PFSK-1 (cell line): ENCODE results near the gene TP53AIP1.

Source experiments
- FOXP2 ChIP-seq: optimal IDR thresholded peaks from 2 replicates; pipeline ENCODE3; 2011; ENCODE audit warnings: borderline replicate concordance, control low read depth, inconsistent platforms; ENCODE audit not compliant: insufficient read depth; ENCODE audit errors: extremely low read length, extremely low read depth
- POLR2AphosphoS5 ChIP-seq: IDR thresholded peaks from 2 replicates; pipeline ENCODE4 v1.6.1; 2012; ENCODE audit warnings: low read depth, mild to moderate bottlenecking, control low read depth, low read length, moderate library complexity
- SIN3A ChIP-seq: IDR thresholded peaks from 2 replicates; pipeline ENCODE4 v1.6.1; 2012; ENCODE audit warnings: mild to moderate bottlenecking, low read length, moderate library complexity, borderline replicate concordance; ENCODE audit not compliant: insufficient read depth
- TAF1 ChIP-seq: IDR thresholded peaks from 2 replicates; pipeline ENCODE4 v1.6.1; 2012; ENCODE audit warnings: low read length, control low read depth, borderline replicate concordance; ENCODE audit not compliant: insufficient read depth
- TF ChIP-seq, protein P1 (sequence below), 2 experiments: IDR thresholded peaks; 2 replicates each; pipeline versions ENCODE4 v1.6.1 to v1.8.0; 2011 to 2012; ENCODE audit warnings: low read depth in 2 of 2, low read length in 2 of 2, control low read depth in 1 of 2, inconsistent platforms in 1 of 2, mild to moderate bottlenecking in 1 of 2, moderate library complexity in 1 of 2; ENCODE audit not compliant: insufficient read depth in 1 of 2

Gene TP53AIP1

DNA sequence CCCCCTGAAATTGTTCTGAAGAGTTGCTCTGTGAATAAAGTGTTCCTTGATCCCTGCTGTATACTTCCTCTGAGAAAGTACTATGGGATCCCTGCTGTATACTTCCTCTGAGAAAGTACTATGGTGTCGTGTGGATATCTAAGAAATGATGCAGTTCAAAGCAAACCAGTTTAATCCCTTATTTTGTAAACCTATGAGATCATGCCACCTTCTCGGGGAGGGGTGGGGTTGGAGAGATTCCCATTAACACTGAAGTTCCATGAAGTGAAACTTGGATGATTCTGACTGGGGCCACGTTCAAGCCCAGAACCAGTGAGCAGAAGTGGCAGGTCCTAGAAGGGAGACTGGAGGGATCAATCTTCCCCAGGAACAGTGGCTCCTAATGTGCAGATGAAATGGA lies 13.0 kb upstream of the TP53AIP1 start:
- TF ChIP-seq TAF1 (no peak), FOXP2 (no peak), POLR2AphosphoS5 (no peak), SIN3A (no peak)
- TF ChIP-seq, protein P1, sequence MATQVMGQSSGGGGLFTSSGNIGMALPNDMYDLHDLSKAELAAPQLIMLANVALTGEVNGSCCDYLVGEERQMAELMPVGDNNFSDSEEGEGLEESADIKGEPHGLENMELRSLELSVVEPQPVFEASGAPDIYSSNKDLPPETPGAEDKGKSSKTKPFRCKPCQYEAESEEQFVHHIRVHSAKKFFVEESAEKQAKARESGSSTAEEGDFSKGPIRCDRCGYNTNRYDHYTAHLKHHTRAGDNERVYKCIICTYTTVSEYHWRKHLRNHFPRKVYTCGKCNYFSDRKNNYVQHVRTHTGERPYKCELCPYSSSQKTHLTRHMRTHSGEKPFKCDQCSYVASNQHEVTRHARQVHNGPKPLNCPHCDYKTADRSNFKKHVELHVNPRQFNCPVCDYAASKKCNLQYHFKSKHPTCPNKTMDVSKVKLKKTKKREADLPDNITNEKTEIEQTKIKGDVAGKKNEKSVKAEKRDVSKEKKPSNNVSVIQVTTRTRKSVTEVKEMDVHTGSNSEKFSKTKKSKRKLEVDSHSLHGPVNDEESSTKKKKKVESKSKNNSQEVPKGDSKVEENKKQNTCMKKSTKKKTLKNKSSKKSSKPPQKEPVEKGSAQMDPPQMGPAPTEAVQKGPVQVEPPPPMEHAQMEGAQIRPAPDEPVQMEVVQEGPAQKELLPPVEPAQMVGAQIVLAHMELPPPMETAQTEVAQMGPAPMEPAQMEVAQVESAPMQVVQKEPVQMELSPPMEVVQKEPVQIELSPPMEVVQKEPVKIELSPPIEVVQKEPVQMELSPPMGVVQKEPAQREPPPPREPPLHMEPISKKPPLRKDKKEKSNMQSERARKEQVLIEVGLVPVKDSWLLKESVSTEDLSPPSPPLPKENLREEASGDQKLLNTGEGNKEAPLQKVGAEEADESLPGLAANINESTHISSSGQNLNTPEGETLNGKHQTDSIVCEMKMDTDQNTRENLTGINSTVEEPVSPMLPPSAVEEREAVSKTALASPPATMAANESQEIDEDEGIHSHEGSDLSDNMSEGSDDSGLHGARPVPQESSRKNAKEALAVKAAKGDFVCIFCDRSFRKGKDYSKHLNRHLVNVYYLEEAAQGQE (IDR thresholded peaks at IDR 0.05; ENCODE audit: insufficient read depth in 1 of 2, low read depth in 2 of 2, low read length in 2 of 2): no peak

DNA sequence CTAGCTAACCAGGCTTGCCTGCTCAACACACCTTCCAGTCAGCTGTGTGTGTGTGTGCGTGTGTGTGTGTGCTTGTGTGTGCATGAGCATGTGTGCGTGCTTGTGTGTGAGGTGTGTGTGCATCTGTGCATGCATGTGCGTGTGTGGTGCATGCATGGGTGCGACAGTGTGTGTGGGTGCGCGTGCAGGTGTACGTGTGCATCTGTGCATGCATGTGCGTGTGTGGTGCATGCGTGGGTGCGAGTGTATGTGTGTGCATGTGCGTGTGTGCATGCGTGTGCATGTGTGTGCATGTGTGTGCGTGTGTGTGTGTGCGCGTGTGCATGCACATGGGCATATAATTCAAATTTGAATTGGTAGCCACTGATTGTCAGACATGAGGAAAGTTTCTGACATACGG lies 10.5 kb upstream of the TP53AIP1 start:
- no peak for TF ChIP-seq FOXP2
- TF ChIP-seq TAF1: no peak
- TF ChIP-seq POLR2AphosphoS5: no peak
- TF ChIP-seq, protein P1 (IDR thresholded peaks at IDR 0.05; ENCODE audit: insufficient read depth in 1 of 2, low read depth in 2 of 2, low read length in 2 of 2): no peak
- no peak for TF ChIP-seq SIN3A

DNA sequence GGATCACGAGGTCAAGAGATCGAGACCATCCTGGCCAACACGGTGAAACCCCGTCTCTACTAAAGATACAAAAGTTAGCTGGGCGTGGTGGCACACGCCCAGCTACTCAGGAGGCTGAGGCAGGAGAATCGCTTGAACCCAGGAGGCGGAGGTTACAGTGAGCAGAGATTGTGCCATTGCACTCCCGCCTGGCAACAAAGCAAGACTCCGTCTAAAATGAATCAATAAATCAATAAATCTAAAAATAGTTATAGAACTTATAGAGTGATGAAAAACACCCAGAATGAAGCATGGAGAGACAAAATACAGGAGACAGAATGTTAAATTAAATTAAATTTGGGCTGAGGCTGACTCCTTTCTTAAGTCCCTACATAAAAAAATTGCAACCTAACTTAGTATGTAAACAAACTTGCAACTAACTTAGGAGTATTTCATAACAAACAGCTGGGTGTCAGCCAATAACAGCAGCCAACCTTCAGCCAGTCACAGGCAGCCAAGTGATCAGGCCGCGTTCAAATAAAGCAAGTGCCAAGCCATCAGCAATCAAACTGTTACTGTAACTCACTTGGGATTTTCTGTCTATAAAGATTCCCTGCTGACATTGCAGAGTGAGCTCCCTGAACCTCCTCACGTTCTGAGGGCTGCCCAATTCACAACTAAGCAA lies 7.3 kb upstream of the TP53AIP1 start:
- TF ChIP-seq SIN3A (no peak), POLR2AphosphoS5 (no peak)
- TF ChIP-seq, protein P1 (IDR thresholded peaks at IDR 0.05; ENCODE audit: insufficient read depth in 1 of 2, low read depth in 2 of 2, low read length in 2 of 2): no peak

DNA sequence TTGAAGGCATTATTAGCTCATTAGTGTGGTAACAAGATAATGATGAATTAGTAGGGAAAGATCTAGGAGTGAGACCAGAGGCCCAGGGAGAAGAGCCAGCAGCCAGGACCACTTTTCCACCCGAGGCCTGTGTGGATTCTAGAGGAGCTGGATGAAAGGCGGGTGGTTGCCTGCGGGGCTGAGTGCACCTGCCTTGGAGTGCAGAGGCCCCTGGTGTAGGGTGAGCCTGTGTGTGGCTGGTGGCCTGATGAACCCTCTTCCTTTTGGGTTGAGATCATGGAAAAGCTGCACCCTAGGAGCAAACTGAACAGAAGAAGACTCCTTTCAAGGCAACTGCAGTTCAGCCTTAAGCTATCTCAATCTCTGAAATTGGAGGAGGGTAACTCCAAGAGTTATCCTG lies 5.9 kb upstream of the TP53AIP1 start:
- TF ChIP-seq SIN3A (no peak), FOXP2 (no peak), POLR2AphosphoS5 (no peak), TAF1 (no peak)
- TF ChIP-seq, protein P1 (IDR thresholded peaks at IDR 0.05; ENCODE audit: insufficient read depth in 1 of 2, low read depth in 2 of 2, low read length in 2 of 2): no peak

DNA sequence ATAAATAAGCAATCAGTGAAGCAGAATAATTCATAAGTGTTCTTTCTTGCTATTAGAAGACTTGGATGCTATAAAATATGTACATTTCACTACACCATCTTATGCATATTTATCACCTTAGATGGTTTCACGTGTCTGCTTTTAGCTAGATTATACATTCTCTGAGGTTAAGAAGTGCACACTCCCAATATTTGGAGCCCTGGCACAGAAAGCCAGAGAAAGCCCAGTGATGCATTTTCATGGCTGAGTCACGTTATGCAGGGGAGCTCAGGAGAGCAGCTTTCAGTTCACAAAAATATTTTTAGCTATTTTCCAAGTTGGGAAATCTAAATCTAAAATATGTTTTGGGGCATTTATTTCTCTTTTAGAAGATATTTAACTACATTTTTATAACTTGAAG lies 5.1 kb upstream of the TP53AIP1 start:
- TF ChIP-seq TAF1 (no peak), SIN3A (no peak), FOXP2 (no peak), POLR2AphosphoS5 (no peak)
- TF ChIP-seq, protein P1 (IDR thresholded peaks at IDR 0.05; ENCODE audit: insufficient read depth in 1 of 2, low read depth in 2 of 2, low read length in 2 of 2): no peak
